Omental fat pad (tissue), 4 donors: ENCODE measurements around the gene PRKCB. TPM values are rescaled to one million over a fixed set of nuclear protein-coding genes. Genes with fewer than 3 reads are reported as not detected.

ENCODE experiments used
- ATAC-seq: fragments of 150-250 bp; one replicate; pipeline ENCODE4 v1.9.1; 2016; ENCODE audit warnings: mild to moderate bottlenecking, moderate library complexity; ENCODE audit not compliant: low FRiP score
- DNase-seq: peaks from one replicate; pipeline ENCODE4 v3.0.0-alpha.2; 2019; ENCODE audit warnings: low spot score
- total RNA-seq, 4 donors: library from RNA; depleted of rRNA; stranded (reverse); fragments of >200 nt; gene quantifications; one replicate each; pipeline ENCODE4 v1.1.0, GENCODE V29; 2016
- TF ChIP-seq, protein P1 (sequence below), 3 donors: fragments of 450-650 bp; IDR thresholded peaks; one replicate each; pipeline ENCODE4 v1.5.1; 2016 to 2017; ENCODE audit warnings: antibody characterized with exemption in 3 of 3, mild to moderate bottlenecking in 3 of 3, moderate library complexity in 2 of 3

Gene PRKCB
- total RNA-seq, 4 donors from 2014 or later: 5.3 to 18.6 (median 11.1) TPM

DNA sequence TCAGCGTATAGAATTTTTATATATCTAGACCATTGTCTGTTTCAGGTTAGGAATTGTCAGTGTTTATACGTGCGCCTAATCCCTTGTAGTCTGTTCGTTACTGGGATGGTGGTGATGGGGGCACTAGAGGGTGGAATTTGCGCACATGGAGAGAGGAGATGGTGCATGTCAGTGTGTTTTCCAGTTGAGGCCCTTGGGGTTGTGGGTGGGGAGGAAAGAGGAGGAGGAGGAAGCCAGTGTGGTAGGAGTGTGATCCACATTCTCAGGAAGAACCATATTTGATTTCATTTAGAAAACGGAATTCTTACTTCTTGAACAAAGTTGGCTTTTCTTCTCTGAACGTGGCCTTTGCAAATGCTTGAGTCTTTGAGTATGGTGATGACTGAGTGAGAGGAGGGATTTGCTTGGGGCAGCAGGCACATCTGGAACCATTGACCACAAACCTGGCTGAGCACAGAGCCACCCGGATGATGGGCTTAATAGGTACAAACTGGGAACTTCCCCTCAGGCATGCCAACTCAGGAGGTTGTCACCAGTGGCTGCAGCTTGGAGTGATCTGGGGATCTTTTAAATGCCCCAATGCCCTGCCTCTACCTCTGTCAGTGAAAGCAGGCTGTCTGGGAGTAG lies 98.9 kb downstream of the PRKCB start:
- ATAC-seq: no peak
- TF ChIP-seq, protein P1, sequence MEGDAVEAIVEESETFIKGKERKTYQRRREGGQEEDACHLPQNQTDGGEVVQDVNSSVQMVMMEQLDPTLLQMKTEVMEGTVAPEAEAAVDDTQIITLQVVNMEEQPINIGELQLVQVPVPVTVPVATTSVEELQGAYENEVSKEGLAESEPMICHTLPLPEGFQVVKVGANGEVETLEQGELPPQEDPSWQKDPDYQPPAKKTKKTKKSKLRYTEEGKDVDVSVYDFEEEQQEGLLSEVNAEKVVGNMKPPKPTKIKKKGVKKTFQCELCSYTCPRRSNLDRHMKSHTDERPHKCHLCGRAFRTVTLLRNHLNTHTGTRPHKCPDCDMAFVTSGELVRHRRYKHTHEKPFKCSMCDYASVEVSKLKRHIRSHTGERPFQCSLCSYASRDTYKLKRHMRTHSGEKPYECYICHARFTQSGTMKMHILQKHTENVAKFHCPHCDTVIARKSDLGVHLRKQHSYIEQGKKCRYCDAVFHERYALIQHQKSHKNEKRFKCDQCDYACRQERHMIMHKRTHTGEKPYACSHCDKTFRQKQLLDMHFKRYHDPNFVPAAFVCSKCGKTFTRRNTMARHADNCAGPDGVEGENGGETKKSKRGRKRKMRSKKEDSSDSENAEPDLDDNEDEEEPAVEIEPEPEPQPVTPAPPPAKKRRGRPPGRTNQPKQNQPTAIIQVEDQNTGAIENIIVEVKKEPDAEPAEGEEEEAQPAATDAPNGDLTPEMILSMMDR (IDR thresholded peaks at IDR 0.05): no peak
- DNase-seq: no peak

DNA sequence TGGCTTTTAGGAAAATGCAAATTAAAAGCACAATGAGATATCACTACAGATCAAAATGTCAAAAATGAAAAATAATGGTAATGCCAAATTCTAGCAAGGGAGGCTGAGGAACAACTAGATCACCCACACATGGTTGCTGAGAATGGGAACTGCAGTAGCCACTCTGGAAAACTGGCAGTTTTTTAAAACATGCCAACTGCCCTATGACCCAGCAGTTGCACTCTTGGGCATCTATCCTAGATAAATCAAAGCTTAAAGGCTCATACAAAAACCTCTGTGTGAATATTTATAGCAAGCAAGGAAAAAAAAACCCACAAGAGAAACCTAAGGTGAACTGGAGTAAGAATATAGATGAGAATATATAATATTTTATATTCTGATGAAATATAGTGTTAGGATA lies 104.3 kb downstream of the PRKCB start:
- TF ChIP-seq, protein P1 (IDR thresholded peaks at IDR 0.05): no peak
- DNase-seq: no peak
- ATAC-seq: no peak

DNA sequence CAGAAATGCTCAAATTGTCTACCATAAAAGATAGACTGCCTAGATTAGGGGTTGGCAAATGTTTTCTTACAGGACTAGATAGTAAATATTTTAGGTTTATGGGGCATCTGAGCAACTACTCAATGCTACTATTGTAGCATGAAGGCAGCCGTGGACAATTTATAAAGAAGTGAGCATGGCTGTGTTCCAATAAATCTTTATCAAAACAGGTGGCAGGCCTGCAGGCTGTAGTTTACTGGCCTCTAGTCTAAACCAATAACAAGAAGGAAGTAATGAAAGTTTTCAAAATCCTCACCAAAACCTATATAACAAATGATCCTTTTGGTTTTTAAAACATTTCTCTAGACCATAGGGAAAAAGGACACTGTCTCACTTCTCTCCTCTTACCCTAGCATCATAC lies 105.2 kb downstream of the PRKCB start:
- TF ChIP-seq, protein P1 (IDR thresholded peaks at IDR 0.05): no peak
- no peak for ATAC-seq
- no peak for DNase-seq

DNA sequence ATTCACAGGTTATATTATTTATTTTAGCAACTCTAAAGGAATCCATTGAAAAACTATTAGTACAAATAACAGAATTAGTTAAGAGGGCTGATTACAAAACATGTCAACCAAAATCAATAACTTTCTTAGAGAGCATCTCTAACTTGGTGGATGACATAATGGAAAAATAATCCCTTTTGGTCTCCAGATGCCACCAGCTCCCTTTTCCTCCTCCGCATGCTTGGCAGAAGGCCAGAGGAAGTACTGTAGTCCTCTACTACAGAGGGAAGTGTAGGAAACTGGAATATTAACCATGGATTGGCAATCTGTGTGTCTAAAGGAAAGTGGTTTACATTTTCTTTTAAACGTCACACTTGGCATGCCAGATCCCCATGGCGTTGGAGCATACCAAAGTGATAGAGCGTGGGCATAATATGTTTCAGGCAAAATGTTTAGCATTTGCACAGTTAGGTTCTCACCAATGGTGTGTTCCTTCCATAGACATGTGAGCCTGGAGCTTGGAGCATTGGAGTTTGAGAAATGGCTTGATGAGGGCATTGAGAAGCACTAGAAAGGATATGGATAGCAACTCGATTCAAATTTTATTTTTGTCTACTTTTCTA lies 106.3 kb downstream of the PRKCB start:
- DNase-seq: no peak
- TF ChIP-seq, protein P1 (IDR thresholded peaks at IDR 0.05): no peak
- ATAC-seq: no peak

DNA sequence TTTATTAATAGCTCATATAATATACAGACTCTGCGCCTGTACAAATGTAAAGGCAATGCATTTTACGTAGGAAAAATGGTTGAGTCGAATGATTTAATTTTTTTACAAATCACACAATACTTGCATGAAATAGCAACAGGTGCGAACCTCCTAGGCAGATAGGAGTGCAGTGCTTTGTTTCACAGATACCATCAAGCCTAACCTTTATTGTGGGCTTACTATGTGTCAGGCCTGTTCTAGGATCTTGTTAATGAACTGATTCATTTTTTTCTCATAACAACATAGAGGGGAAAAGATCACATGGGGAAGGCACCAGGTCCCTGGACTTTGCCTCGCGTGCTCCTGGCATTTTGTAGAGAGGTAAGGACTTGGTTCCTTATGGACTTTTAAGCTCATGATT lies 107.8 kb downstream of the PRKCB start:
- ATAC-seq: no peak
- TF ChIP-seq, protein P1 (IDR thresholded peaks at IDR 0.05): no peak
- no peak for DNase-seq

DNA sequence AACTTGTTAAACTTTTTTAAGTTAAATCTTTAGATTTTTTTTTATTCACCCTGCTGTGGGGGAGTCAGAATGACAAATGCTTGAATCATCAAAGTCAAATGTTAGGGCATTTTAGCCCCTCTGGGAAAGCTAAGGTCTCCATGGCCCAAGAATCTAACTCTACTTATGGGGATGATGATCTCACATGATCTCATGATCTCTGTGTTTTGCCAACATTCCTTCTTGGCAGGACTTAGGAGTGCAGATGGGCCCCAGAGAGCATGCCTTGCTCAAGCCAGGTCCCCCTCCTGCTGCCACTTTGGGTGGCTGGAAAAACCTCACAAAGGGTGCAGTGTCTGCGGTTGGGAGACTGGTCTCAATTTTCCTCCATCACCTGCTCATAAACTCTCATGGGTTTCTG lies 108.6 kb downstream of the PRKCB start:
- ATAC-seq (no peak), DNase-seq (no peak)
- TF ChIP-seq, protein P1 (IDR thresholded peaks at IDR 0.05): no peak

DNA sequence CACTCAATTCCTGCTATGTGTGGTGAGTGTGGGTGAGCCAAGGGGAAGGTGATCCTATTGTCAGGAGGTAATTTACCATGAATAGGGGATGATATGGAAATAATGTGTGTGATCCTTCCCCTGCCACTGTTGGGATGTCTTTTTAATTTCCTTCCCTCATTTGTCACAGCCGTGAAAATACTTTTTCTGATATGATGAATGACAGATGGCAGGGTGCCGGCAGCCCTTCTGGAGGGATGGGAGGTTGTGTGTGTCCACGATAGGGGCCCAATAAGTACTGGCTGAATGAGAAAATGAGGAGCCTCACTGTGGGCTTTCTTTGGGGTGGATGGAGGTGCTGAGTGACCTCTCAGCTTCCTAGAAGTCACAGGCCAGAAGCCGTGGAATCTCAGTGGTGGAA lies 109.5 kb downstream of the PRKCB start:
- ATAC-seq (no peak), DNase-seq (no peak)
- TF ChIP-seq, protein P1 (IDR thresholded peaks at IDR 0.05): no peak
